Measurements from ENCODE around the gene RAP1A. TPM values are rescaled to one million over a fixed set of nuclear protein-coding genes. Genes with fewer than 3 reads are reported as not detected.

RAP1A gene
- polyA plus RNA-seq, 1 of the 3 experiments (the other 2 are of a cell fraction): 17.7 TPM

DNA sequence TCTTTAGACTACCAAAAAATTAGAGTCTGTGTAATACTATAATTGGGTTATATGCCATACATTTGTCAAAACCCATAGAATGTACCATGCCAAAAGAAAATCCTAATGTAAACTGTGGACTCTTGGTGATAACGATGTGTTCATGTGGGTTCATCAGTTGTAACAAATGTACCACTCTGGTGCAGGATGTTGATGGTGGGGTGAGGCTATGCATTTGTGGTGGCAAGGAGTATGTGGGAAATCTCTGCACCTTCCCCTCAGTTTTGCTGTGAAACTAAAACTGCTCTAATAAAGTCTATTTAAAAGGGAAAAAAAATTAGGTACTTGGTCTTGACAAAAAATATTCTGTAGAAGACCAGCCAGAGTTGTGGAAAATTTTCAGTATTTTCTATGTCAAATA is 76.2 kb downstream of the RAP1A start:
- Histone ChIP-seq H3K9ac (no peak overlapping the region), H3K27ac (ENCODE audit: low read depth in 2 of 2, low read length in 1 of 2) (no peak overlapping the region), H3F3A (replicated peaks; ENCODE audit: insufficient read depth) (peaks cover 5% of the 10 kb centered on the region), H2AFZ (ENCODE audit: low read depth) (no peak overlapping the region), H3K4me3 (ENCODE audit: low read depth in 2 of 2, low read length in 1 of 2) (no peak overlapping the region), H3K9me3 (no peaks in the 10 kb centered on the region), H3K79me2 (ENCODE audit: insufficient read depth) (peaks cover 14% of the 10 kb centered on the region; the same call in 1 of the 2 replicates), H3K36me3 (replicated peaks in 1 of 2; ENCODE audit: control insufficient read depth in 1 of 2, insufficient read depth in 2 of 2, low read length in 1 of 2) (peaks cover 45 to 60% of the 10 kb centered on the region in 2 experiments), H3K27me3 (ENCODE audit: insufficient read depth) (no peaks in the 10 kb centered on the region), H3K4me2 (no peak overlapping the region), H3K4me1 (ENCODE audit: control insufficient read depth in 1 of 2, insufficient read depth in 2 of 2, low read depth in 1 of 2, low read length in 1 of 2) (peaks cover 0 to under 1% of the 10 kb centered on the region in 2 experiments; a peak in 2 of 4 replicates), H4K20me1 (ENCODE audit: insufficient read depth) (no peaks in the 10 kb centered on the region), H3K9me2 (no peaks in the 10 kb centered on the region)
- CTCF ChIA-PET: no interaction called here
- 84% methylated on average over 1 of the region's 1 CpG for WGBS (ENCODE audit: low lambda C conversion rate)
- TF ChIP-seq, protein P1, sequence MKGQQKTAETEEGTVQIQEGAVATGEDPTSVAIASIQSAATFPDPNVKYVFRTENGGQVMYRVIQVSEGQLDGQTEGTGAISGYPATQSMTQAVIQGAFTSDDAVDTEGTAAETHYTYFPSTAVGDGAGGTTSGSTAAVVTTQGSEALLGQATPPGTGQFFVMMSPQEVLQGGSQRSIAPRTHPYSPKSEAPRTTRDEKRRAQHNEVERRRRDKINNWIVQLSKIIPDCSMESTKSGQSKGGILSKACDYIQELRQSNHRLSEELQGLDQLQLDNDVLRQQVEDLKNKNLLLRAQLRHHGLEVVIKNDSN (IDR thresholded peaks at IDR 0.05; ENCODE audit: borderline replicate concordance, low read depth): no peak
- TF ChIP-seq SMC3 (IDR thresholded peaks at IDR 0.05; ENCODE audit: low read depth, low read length) (no peak), SIN3A (IDR thresholded peaks at IDR 0.05; ENCODE audit: borderline replicate concordance, low read depth, low read length) (no peak), ELF1 (IDR thresholded peaks at IDR 0.05) (no peak), GABPA (IDR thresholded peaks at IDR 0.05; ENCODE audit: low read depth) (no peak), TCF12 (IDR thresholded peaks at IDR 0.05) (no peak), MEF2A (IDR thresholded peaks at IDR 0.05; ENCODE audit: borderline replicate concordance, low read depth) (no peak), RFX5 (IDR thresholded peaks at IDR 0.05; ENCODE audit: low read length) (no peak), NRF1 (IDR thresholded peaks at IDR 0.05; ENCODE audit: low read depth, low read length) (no peak), YY1 (IDR thresholded peaks at IDR 0.05; ENCODE audit: low read depth) (no peak), FOXM1 (IDR thresholded peaks at IDR 0.05; ENCODE audit: low read depth) (no peak), RCOR1 (IDR thresholded peaks at IDR 0.05; ENCODE audit: low read length) (no peak), FOSL2 (IDR thresholded peaks at IDR 0.05; ENCODE audit: borderline replicate concordance, low read depth) (no peak), GATA2 (CRISPR knock-in tag; IDR thresholded peaks at IDR 0.05) (no peak), CHD2 (IDR thresholded peaks at IDR 0.05; ENCODE audit: low read length, partially characterized antibody) (no peak), NFIC (IDR thresholded peaks at IDR 0.05; ENCODE audit: borderline replicate concordance) (no peak), JUND (IDR thresholded peaks at IDR 0.05) (no peak), RXRA (IDR thresholded peaks at IDR 0.05; ENCODE audit: borderline replicate concordance, low read depth) (no peak)
- TF ChIP-seq, protein P2, sequence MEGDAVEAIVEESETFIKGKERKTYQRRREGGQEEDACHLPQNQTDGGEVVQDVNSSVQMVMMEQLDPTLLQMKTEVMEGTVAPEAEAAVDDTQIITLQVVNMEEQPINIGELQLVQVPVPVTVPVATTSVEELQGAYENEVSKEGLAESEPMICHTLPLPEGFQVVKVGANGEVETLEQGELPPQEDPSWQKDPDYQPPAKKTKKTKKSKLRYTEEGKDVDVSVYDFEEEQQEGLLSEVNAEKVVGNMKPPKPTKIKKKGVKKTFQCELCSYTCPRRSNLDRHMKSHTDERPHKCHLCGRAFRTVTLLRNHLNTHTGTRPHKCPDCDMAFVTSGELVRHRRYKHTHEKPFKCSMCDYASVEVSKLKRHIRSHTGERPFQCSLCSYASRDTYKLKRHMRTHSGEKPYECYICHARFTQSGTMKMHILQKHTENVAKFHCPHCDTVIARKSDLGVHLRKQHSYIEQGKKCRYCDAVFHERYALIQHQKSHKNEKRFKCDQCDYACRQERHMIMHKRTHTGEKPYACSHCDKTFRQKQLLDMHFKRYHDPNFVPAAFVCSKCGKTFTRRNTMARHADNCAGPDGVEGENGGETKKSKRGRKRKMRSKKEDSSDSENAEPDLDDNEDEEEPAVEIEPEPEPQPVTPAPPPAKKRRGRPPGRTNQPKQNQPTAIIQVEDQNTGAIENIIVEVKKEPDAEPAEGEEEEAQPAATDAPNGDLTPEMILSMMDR (IDR thresholded peaks at IDR 0.05): no peak
- TF ChIP-seq, protein P3, sequence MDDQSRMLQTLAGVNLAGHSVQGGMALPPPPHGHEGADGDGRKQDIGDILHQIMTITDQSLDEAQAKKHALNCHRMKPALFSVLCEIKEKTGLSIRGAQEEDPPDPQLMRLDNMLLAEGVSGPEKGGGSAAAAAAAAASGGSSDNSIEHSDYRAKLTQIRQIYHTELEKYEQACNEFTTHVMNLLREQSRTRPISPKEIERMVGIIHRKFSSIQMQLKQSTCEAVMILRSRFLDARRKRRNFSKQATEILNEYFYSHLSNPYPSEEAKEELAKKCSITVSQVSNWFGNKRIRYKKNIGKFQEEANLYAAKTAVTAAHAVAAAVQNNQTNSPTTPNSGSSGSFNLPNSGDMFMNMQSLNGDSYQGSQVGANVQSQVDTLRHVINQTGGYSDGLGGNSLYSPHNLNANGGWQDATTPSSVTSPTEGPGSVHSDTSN (IDR thresholded peaks at IDR 0.05): no peak
- POLR2A ChIA-PET: no interaction called here
- no peak for DNase-seq
